GM21576 (cell line): ENCODE results near the gene MANEAL.

Experiments used
- ATAC-seq: cut with Tn5 transposase; IDR thresholded peaks from one replicate; pipeline ENCODE4 v1.9.1; 2021; ENCODE audit warnings: mild to moderate bottlenecking, moderate library complexity; ENCODE audit not compliant: unreplicated experiment

MANEAL gene

GRCh38 chr1:37824001-37824400, 30.4 kb downstream of the MANEAL start:
- ATAC-seq: no peak

GRCh38 chr1:37825506-37825905, 31.9 kb downstream of the MANEAL start:
- ATAC-seq: no peak

- ATAC-seq: no peak
These were observed 34.9 kb downstream of the MANEAL start for GRCh38 chr1:37828410-37829074.

- no peak for ATAC-seq
These were observed 37.5 kb downstream of the MANEAL start for GRCh38 chr1:37831109-37831508.

GRCh38 chr1:37831809-37832208, 38.2 kb downstream of the MANEAL start:
- no peak for ATAC-seq

GRCh38 chr1:37836788-37837187, 43.1 kb downstream of the MANEAL start:
- no peak for ATAC-seq

- no peak for ATAC-seq
These were observed 46.0 kb downstream of the MANEAL start for GRCh38 chr1:37839676-37840075.

- no peak for ATAC-seq
These were observed 47.1 kb downstream of the MANEAL start for GRCh38 chr1:37840711-37841110.

- no peak for ATAC-seq
These were observed 48.0 kb downstream of the MANEAL start for GRCh38 chr1:37841652-37842051.

GRCh38 chr1:37844536-37844935, 50.9 kb downstream of the MANEAL start:
- no peak for ATAC-seq

- ATAC-seq: no peak
These were observed 51.5 kb downstream of the MANEAL start for GRCh38 chr1:37845049-37845646.

- ATAC-seq: no peak
These were observed 52.1 kb downstream of the MANEAL start for GRCh38 chr1:37845786-37846185.

GRCh38 chr1:37846647-37847339, 53.1 kb downstream of the MANEAL start:
- no peak for ATAC-seq

GRCh38 chr1:37849480-37849879, 55.8 kb downstream of the MANEAL start:
- no peak for ATAC-seq

- ATAC-seq: no peak
These were observed 56.8 kb downstream of the MANEAL start for GRCh38 chr1:37850352-37850955.
